ENCODE data around the gene PHC3.
"Not testable (repeated sequence)": the region's sequence is repeated elsewhere in the genome, so short reads cannot be mapped to it uniquely, and the experiment has no call there.

The PHC3 gene

DNA sequence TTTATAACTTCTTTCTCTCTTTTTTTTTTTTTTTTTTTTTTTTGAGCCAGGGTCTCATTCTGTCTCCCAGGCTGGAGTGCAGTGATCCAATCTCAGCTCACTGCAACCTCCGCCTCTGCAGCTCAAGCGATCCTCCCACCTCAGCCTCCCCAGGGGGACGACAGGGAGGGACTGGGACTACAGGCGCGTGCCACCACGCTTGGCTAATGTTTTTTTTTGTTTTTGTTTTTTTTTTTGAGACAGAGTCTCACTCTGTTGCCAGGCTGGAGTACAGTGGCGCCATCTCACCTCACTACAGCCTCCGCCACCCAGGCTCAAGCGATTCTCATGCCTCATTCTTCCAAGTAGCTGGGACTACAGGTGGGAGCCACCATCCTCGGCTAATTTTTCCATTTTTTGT lies 23.0 kb upstream of the PHC3 start:
- CTCF ChIA-PET = interaction anchor here (1.5 to 1.7 kb wide), 2 partner anchors 14 to 24 kb away, joined by 5 to 6 read pairs; no protein-coding TSS in a partner anchor
- DNase-seq (ENCODE audit: extremely low spot score) = no peak
- TF ChIP-seq, protein P1, sequence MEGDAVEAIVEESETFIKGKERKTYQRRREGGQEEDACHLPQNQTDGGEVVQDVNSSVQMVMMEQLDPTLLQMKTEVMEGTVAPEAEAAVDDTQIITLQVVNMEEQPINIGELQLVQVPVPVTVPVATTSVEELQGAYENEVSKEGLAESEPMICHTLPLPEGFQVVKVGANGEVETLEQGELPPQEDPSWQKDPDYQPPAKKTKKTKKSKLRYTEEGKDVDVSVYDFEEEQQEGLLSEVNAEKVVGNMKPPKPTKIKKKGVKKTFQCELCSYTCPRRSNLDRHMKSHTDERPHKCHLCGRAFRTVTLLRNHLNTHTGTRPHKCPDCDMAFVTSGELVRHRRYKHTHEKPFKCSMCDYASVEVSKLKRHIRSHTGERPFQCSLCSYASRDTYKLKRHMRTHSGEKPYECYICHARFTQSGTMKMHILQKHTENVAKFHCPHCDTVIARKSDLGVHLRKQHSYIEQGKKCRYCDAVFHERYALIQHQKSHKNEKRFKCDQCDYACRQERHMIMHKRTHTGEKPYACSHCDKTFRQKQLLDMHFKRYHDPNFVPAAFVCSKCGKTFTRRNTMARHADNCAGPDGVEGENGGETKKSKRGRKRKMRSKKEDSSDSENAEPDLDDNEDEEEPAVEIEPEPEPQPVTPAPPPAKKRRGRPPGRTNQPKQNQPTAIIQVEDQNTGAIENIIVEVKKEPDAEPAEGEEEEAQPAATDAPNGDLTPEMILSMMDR (IDR thresholded peaks at IDR 0.05; ENCODE audit: control extremely low read depth, extremely low read depth, low read depth, missing control alignments) = no peak
- POLR2A ChIA-PET = no interaction called here

GRCh38 chr3:170204023-170204472 lies 22.5 kb upstream of the PHC3 start:
- no peak for DNase-seq (ENCODE audit: extremely low spot score)
- POLR2A ChIA-PET = interaction anchor here (0.6 kb wide), 1 partner anchor 332 kb away, joined by 4 read pairs; no protein-coding TSS in a partner anchor
- TF ChIP-seq, protein P1 (IDR thresholded peaks at IDR 0.05; ENCODE audit: control extremely low read depth, extremely low read depth, low read depth, missing control alignments) = no peak
- CTCF ChIA-PET = interaction anchor here (0.9 to 1.7 kb wide), 3 partner anchors 13 to 25 kb away, joined by 3 to 6 read pairs (median 5); no protein-coding TSS in a partner anchor

- TF ChIP-seq, protein P1 (IDR thresholded peaks at IDR 0.05; ENCODE audit: control extremely low read depth, extremely low read depth, low read depth, missing control alignments) = no peak
- ChIA-PET POLR2A (interaction anchor here (0.6 to 0.8 kb wide), 2 partner anchors 20 to 331 kb away, joined by 4 to 5 read pairs; no protein-coding TSS in a partner anchor), CTCF (interaction anchor here (0.9 to 1.7 kb wide), 3 partner anchors 13 to 25 kb away, joined by 3 to 6 read pairs (median 5); no protein-coding TSS in a partner anchor)
- no peak for DNase-seq (ENCODE audit: extremely low spot score)
These were observed 21.9 kb upstream of the PHC3 start for GRCh38 chr3:170203457-170203856.

DNA sequence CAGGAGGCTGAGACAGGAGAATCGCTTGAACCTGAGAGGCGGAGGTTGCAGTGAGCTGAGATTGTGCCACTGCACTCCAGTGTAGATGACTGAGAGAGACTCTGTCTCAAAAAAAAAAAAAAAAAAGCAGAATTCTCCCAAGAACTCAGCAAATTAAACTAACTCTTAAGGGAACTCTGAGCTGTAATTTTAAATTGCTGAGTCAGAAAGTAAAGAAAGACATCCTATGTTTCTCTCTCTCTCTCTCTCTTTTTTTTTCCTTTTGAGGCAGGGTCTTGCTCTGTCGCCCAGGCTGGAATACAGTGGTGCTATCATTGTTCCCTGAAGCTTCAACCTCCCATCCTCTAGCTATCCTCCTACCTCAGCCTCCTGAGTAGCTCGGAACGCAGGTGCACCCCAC lies 20.0 kb upstream of the PHC3 start:
- CTCF ChIA-PET = no interaction called here
- POLR2A ChIA-PET = interaction anchor here (0.6 kb wide), 1 partner anchor 220 kb away, joined by 4 read pairs; no protein-coding TSS in a partner anchor
- TF ChIP-seq, protein P1 (IDR thresholded peaks at IDR 0.05; ENCODE audit: control extremely low read depth, extremely low read depth, low read depth, missing control alignments) = no peak
- DNase-seq (ENCODE audit: extremely low spot score) = no peak

DNA sequence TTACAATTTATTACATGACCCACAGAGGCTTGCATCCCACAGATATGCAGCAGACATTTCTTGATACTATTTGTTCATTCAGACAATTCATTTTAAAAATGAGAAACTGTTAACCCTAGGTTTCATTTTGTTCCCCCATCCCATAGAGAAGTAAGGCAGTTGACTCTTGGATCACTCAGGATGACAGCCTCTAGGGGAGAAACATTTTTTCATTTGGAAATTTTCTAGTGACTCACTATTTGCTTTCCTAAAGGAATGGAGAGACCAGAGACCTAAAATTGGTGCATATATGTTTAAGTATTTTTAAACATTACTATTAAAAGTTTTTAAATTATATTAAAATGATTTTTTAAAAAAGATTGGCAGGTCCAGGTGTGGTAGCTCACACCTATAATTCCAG lies 19.5 kb upstream of the PHC3 start:
- no peak for DNase-seq (ENCODE audit: extremely low spot score)
- TF ChIP-seq, protein P1 (IDR thresholded peaks at IDR 0.05; ENCODE audit: control extremely low read depth, extremely low read depth, low read depth, missing control alignments) = no peak
- POLR2A ChIA-PET = no interaction called here
- CTCF ChIA-PET = no interaction called here

DNA sequence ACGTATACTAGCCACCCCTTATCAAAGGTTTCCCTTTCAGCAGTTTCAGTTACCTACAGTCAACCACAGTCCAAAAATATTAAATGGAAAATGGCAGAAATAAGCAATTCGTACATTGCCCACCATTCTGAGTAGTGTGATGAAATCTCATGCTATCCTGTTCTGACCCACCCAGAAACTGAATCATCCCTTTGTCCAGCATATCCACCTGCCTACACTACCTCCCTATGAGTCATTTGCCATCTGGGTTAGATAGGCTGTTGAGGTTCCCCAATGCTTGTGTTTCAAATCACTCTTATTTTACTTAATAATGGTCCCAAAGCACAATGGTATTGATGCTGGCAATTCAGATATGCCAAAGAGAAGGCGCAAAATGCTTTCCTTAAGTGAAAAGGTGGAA lies 15.3 kb upstream of the PHC3 start:
- DNase-seq (ENCODE audit: extremely low spot score) = no peak
- CTCF ChIA-PET = interaction anchor here (0.6 to 2.1 kb wide), 2 partner anchors 8 to 9 kb away, joined by 3 to 7 read pairs; no protein-coding TSS in a partner anchor
- TF ChIP-seq, protein P1 (IDR thresholded peaks at IDR 0.05; ENCODE audit: control extremely low read depth, extremely low read depth, low read depth, missing control alignments) = no peak
- POLR2A ChIA-PET = no interaction called here

GRCh38 chr3:170195759-170196158 lies 14.2 kb upstream of the PHC3 start:
- CTCF ChIA-PET; DNase-seq (ENCODE audit: extremely low spot score); POLR2A ChIA-PET: not testable (repeated sequence)

Measured in GM10248 (cell line).